GM19328 (cell line): ENCODE measurements around the gene AP3D1.

Source experiments
- ATAC-seq: cut with Tn5 transposase; IDR thresholded peaks from one replicate; pipeline ENCODE4 v1.9.1; 2021; ENCODE audit warnings: mild to moderate bottlenecking, moderate library complexity; ENCODE audit not compliant: unreplicated experiment

The AP3D1 gene

DNA sequence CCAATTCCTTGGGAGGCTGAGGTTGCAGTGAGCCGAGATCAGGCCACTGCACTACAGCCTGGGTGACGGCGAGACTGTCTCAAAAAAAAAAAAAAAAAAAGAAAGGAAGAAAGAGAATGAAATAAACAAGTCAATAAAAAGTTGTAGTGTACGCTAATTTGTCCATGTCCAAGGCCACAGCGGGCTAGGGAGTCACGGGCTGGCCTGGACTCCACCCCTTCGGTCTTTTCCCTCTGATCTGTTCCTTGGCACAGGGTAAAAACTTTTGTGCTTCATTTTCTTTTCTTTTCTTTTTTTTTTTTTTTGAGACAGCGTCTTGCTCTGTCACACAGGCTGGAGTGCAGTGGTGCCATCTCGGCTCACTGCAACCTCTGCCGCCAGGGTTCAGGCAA, 80.9 kb downstream of the AP3D1 start:
- no peak for ATAC-seq

DNA sequence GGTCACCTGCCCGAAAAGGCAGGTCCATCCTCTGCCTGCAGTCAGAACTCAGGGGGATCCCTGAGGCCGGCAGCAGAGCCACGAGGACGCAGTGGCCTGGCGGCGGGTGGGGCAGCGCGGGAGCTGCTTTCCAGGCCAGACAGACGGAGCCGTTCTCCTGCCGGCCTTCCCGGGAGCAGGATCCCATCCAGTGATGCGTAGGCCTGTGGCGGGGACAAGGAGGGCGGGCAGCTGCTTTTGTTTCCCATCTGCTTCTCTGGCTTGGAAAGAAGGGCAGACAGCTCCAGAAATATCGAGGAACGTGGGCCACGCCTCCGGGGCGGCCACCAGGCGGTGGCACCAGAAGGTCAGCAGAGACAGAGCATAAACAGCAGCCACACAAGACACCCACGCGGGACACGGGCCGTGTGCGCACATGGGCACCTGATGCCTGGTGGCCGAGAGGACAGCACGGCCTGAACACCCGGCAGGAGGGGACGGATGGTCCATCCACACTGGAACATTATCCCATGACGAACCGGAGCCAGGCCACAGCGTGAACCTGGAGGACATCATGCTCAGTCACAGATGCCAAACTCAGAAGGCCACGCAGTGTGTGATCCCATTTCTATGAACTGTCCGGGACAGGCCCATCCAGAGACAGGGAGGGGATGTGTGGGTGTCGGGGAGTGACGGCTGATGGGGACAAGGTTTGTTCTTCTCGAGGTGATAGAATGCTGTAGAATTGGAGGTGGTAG, 86.4 kb downstream of the AP3D1 start:
- ATAC-seq = no peak

DNA sequence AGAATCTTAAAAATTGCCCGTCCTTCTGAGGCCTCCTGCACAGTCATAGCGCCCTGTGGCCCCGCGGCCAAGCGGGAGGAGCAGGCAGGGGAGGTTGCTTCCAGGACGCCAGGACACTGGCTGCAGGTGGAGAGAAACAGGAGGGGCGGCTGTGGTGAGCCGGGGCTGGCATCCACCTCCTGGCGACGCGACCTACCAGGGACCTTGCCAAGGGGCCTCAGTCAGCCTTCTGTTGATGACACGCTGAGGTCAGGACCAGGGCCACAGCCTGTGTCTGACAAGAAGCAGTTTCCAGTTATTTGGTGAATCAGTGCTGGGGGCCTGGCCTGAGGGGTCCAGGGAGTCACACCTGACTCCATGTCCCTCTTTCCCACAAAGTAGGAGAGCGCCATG, 87.0 kb downstream of the AP3D1 start:
- no peak for ATAC-seq

DNA sequence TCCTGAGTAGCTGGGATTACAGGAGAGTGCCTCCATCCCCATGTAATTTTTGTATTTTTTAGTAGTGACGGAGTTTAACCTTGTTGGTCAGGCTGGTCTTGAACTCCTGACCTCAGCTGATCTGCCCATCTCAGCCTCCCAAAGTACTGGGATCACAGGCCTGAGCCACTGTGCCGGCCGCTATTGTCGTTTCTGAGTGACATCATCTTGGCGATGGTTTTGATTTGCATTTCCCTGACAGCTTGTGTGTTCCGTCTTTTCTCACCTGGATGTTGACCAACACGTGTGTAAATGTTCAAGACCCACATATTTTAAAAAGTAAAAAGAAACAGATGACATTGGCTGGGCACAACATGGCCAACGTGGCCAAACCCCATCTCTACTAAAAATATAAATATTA, 87.5 kb downstream of the AP3D1 start:
- no peak for ATAC-seq

DNA sequence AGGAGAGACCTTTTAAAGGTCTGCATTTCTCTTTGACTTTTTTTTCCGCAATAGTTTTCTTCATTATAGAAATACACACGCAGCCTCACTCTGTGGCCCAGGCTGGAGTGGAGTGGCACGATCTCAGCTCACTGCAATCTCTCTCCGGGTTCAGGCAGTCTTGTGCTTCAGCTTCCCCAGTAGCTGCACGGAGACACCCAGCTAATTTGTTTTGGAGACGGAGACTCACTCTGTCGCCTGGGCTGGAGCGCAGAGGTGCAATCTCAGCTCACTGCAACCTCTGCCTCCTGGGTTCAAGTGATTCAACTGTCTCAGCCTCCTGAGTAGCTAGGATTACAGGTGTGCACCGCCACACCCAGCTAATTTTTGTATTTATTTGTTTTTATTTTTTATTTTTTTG, 88.6 kb downstream of the AP3D1 start:
- ATAC-seq = no peak

DNA sequence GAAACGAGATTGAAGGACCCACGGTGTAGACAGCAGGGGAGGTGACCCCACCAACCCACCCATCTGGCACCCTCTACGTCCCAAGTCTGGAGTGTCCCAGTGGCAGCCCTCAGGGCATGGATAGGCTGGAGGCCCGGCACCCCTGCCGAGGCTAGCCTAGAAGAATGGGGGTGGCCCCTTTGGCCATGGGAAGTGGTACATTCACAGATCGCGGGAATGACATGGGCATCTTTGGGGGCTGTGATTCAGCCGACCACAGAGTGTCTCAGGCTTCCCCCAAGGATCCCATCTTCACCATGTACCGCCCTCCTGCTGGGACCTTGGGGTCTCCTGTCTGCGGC, 89.0 kb downstream of the AP3D1 start:
- no peak for ATAC-seq

DNA sequence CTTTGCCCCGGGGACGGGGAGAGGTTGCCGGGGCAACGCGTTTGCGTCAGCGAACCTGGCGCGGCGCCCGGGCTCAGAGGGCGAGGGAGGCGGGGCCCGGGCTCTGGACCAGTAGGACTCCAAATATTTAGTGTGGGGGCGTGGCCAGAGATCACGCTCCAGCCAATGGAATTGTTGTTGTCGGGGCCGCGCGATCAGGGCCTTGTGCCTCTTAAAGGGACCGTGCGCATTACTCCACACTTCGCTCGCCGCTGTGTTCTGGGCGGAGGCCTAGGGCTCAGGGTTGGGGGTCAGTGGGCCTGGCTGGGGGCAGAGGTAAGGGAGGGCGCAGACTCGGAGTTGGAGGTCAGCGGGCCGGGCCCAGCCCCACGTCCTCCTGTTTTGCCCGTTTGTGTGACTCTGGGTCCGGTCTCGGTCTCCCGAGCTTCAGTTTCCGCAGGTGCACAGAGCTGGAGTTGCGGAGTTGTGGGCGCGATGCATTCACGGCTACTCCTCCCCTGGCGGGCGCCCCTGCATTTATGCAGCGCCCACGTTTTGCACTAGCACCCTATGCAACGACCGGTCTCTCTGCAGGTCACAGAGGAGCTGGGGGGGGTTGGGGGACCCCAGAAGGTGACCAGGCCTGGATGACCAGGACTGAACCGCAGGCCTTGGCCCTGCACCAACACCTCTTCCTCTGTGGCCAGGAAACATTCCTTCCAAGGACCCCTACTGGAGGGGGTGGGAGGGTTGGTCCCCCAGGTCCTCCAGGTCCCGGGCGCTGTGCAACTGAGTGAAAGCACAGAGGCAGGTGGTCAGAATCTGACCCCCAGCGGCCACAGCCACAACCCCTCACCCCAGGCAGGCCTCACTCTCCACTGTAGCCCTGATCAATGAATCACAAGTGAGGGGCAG, 89.6 kb downstream of the AP3D1 start:
- peak; percentile 77 for ATAC-seq

DNA sequence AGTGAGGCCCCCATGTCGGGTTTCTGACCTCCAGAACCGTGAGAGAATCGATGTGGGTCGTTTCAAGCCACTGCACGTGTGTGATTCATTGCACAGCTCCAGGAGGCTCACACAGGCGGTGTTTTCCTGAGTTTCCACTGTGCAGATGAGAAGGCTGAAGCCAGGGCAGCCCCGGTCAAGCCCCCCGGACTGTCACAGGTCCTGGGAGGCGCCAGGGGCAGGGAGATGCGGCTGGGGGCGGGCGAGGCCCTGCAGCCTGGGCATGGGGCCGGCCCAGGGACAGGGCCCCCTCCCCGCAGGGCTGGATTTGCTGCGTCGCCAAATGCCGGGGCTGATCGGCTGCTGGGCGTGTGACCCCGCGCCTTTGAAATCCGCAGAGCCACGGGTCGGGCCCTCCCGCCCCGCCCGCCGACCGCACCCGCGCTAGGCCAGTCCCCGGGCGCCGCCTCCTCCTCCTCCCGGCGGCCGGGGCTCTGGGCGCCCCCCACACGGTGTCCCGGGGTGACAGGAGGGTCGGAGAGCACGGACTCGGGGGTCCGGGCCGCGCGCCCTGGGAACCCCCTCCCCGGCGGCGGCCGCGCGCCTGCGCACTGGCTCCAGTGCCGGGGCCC, 90.4 kb downstream of the AP3D1 start:
- no peak for ATAC-seq

DNA sequence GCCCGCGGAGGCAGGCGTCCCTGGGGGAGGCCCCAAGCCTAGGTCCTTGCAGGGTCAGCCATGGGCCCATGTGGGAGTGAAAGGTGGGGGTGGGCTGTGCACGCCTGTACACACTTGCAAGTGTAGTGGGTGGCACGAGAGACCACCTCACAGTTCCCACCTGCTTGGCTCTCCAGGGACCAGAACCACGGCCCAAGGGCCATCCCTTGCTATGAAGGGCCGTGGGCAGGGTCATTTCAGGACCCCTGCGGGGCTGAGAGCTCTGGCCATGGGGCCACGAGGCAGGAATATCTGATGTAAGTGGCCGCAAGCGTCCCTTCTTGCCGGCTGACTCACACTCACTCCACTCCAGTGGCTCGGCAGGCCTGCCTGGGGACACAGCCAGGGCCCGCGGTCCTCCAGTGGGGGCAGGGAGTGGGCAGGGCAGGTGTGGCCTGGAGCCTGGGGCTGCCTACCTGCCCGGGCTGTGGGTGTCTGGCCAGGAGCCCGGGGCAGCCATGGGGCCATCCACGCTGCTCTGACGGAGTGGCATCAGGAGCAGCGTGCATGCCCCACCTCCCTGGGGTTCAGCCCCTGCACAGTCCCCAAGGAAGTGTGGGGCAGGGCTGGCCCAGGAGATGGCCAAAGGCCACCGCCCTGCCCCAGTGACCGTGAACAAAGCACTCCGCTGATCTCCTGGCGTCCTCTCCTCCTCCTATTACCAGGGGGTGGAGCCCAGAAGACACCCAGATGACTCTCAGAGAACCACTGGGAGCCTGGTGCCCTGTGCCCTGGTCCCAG, 91.8 kb downstream of the AP3D1 start:
- ATAC-seq = no peak

DNA sequence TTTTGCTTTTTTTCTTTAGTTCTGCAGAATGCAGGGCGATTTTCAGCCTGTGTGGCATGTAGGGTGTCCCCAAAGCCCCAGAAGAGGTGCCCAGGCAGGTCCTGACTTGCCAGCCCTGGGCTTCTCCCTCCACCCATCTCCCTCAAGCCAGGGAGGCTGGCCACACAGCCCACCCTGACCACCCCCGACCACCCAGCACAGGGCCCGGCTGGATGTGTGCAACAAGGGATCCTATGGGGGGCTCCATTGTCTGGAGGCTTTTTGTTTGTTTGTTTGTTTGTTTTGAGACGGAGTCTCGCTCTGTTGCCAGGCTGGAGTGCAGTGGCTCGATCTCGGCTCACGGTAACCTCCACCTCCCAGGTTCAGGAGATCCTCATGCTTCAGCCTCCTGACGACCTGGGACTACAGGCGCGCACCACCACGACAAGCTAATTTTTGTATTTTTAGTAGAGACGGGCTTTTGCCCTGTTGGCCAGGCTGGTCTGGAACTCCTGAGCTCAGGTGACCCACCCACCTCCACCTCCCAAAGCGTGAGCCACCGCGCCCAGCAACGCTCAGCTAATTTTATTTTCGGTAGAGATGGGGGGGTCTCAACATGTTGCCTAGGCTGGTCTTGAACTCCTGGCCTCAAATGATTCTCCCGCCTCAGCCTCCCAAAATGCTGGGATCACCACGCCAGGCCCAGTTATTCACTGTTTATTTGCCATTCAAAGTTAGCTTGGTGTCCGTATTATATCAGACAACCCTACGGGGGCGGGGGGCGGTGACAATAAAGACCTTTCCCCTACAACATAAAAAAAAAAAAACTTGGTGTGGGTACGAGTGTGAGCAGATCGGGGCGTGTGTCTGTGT, 92.6 kb downstream of the AP3D1 start:
- ATAC-seq = no peak

DNA sequence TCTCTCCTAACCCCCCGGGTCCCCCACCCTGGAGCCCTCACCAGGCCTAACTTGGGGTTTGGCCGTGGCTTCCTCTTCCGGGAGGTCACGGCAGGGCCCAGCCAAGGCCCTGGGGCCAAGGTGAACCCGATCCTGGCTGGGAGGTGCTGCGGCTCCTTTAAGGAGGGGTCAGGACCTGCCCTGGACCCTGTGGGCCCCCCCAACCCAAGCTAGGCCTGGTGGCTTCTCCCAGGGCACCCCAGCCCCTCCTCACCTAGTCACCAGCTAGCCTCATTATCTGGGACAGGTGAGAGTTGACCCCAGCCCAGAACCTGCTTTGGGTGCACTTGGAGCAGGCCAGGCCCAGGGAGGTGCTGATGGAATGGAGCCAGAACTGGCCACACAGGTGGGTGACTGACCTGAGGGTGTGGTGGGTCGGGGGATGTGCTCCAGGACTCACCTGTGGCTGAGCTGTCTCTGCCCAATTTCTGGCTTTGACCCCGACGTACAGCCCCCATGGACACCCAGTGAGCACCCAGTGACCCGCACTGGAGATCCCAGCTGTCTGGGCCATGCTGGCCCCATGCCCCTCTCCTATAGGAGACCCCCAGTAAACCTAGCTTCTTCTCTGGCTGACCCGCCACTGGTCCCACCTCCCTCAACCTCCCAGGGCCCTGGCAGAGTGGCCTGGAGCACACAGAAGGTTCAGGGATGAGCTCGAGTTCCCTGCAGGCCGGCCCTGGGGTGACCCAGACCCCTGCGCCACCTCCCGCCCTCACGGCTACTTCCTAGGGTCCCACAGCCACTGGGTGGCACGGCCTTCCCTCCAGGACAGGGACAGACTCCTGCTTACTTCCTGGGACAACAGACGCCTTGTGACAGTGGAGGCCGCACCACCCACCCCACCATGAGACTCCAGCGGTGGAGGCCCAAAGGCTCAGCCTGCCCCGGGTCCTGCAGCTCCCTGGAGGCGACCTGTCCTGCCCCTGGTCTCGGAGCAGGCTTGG, 93.6 kb downstream of the AP3D1 start:
- no peak for ATAC-seq

DNA sequence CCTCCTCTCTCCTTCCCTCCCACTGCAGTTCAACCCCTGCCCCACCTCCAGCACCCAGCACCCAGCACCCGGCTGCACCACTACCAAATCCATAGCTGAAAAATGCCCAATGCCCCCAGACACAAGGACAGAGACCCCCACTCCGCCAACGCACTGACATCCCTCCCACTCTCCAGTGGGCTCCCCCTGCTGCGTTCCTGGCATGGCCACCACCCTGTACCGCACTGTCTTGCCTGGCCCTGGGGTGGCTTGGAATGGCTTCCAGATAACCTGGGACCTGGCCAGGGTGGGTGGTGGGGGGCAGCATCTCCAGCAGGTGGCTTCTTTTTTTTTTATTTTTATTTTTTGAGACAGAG, 94.6 kb downstream of the AP3D1 start:
- ATAC-seq = no peak

DNA sequence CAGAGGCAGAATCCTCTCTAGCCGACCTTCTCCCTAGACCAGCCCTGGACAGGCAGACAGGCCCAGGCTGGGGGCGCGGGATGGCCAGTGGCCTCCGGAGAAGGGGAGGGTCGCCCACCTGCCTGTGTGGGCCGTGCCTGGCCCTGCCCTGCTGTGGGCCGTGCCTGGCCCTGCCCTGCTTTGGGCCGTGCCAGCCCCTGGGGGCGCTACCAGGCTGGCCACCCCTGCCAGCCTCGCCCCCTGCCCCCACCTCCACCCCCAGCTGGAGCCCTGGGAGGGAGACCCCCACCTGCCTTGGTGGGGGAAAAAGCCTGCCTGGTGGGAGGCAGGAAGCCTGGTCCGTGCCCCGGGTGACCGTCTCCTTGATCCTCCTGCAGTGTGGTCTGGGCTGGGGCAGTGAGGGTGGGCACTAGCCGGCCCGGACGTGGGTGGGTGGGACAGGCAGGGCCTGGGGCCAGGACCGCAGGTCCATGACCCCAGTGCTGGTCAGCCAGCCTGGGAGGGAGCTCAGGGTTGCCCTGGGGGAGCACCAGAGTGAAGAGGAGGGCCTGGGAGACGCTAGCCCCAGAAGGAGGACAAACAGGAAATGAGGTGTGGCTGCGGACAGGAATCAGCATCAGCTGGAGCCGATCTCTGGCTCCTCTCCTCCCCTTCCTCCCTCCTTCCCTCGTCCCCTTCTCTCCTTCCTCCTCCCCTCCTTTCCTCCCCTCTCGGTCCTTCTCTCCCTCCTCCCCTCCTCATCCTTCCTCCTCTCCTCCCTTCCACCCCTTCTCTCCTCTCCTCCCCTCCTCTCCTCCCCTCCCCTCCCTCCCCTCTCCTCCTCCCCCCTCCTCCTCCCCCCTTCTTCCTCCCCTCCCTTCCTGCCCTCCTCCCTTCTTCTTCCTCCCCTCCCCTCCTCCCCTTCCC, 95.2 kb downstream of the AP3D1 start:
- ATAC-seq = no peak

DNA sequence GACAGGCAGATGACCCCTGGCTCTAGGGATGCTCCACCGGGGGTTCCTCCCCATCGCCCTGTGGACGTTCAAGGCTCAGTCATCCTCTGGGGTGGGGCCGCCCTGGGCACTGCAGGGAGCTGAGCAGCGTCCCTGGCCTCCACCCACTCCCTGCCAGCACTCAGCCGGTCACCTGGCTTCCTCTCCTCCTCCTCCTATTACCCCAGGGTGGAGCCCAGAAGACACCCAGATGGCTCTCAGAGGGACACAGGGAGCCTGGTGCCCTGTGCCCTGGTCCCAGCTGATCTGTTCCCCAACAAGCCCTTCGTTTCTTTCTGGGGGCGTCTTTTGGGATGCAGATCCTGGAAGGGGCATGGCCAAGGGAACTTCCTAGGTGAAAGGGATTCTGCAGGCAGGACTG, 96.6 kb downstream of the AP3D1 start:
- ATAC-seq = no peak

DNA sequence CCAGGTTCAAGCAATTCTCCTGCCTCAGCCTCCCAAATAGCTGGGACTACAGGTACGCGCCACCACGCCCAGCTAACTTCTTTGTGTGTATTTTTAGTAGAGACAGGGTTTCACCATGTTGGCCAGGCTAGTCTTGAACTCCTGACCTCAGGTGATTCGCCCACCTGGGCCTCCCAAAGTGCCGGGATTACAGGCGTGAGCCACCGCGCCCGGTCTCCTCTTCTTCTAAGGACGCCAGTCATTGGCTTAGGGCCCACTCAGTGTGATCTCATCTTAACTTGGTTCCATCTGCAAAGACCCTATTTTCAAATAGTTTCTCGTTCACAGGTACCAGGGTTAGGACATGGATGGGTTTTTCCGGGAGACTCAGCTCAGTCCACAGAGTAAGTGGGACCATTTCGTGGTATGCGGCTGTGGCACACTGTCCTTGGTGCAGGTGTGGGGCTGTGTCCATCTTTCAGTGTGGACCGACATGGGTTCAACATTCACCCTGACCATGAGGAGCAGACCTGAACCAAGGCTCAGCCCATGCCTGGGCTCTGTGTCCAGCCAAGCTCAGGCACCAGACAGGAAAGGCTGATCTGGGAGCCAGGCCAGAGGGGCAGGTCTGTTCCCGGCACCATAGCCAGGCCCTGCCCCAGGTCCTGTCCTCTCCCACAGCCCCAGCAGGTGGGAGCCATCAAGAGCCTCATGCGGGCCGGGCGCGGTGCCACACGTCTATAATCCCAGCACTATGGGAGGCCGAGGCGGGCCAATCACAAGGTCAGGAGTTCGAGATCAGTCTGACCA, 97.6 kb downstream of the AP3D1 start:
- ATAC-seq = no peak

DNA sequence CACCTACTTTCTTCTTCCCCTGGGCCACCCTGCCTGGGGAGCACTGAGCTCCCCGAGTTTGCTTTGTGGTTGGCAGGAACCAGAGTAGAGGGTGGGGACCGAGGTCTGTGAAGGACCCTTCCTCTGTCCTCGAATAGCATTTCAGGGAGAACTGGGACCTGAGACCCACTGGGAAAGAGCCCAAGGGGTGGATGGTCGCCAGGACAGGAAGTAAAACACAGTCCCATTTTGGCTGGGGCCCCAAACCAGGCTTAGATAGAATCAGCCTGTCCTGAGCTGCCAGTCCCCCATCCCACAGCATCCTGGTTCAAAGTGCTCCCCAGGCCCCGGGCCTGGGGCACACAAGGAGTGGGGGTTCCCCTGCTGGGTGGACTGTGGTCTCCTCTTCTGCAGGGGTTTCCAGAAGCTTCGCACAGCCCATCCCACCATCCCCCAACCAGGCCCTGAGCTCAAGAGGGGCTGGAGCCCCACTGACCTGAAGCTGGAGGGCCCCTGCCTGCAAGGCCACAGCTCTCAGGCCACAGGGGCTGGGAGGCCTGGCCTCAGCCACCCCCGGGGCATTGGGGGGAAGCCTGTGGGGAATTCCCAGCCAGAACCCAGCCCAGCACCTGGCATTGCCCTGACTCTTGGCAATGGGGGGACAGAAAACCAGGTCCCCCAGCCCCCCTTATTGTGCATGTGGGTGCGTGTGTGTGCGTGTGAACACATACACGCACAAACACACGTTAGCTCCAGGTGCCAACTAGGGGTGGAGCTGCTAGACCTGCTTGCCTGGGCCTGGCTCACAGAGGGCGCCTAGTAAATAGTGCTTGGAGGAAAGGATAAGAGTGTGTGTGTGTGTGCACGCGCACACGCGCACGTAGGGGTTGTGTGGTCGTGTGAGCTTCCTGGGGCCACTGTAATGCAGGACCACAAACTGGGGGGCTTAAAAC, 99.3 kb downstream of the AP3D1 start:
- ATAC-seq = no peak
